GM21447 (cell line): ENCODE results near the gene RTL5.

Experiments used
- ATAC-seq: cut with Tn5 transposase; IDR thresholded peaks from one replicate; pipeline ENCODE4 v1.9.1; 2021; ENCODE audit not compliant: unreplicated experiment

Gene RTL5

DNA sequence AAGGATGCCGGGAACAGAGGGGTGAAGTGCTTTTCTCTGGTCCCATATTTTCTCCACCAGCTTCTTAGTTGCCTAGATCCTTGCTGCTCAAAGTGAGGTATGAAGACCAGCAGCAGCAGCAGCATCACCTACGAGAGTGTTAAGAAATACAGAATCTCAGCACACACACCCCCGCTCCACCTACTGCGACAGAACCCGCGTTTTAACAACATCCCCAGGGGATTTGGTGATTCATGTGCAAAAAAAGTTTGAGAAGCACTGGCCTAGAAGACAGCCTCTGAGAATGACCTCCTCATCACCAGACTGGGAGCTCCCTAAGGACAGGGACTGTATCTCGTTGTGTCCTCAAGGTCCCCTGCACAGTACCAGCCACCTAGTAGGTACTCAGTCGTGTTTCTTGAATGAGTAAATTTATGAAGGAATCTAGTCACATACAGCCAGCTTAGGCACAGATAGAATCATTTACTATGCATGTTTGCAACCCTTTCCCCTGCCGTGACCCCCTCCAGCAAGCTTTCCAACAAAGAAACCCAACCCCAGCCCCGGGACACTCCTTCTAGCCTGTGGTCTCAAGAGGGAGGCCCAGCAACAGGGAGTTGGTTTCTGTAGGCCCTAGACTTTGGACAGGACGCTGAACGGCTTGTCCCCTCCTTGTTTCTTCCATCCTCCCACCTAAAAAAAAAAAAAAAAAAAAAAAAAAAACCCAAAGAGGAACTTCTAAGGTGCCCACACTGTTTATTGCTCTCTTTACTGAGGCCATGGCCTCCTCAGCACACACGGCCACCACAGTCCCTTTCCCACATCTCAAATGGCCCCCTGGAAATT lies 21.5 kb downstream of the RTL5 start:
- ATAC-seq, result no peak

GRCh38 chrX:72108666-72109065 lies 23.0 kb downstream of the RTL5 start:
- no peak for ATAC-seq

DNA sequence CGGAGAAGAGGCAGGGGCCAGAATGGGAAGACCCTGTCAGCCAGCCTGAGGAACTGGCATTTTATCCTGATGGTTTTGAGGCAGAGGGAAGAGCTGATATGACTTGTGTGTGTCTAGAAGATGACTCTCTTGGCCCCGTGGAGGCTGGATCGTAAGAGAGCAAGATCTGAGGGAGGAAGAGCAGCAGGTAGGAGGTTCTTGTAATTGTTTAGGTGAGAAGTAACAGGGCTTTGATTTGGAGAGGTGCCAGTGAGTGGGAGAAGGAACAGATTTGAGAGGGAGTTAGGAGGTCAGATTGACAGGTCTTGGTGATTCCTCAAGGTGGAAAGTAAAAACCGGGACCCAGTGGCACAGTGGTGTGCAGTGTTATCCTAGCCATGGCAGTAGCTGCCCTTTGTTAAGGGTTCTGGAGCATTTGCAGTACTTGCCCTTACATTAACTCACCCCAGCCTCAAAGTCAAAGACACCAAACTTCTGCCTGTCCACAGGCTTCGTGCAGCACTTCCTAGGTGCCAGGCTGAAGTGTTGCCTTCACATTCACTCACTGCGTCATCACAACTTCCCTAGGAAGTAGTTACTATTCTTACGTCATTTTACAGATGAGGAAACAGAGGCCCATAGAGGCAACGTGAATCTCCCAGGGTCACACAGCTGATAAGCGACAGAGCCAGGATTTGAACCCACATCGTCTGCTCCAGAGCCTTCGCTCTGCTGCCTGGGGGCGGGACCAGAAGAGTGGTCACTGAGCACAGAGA lies 23.7 kb downstream of the RTL5 start:
- no peak for ATAC-seq

- ATAC-seq, result no peak
These were observed 24.4 kb downstream of the RTL5 start for GRCh38 chrX:72107320-72107719.

DNA sequence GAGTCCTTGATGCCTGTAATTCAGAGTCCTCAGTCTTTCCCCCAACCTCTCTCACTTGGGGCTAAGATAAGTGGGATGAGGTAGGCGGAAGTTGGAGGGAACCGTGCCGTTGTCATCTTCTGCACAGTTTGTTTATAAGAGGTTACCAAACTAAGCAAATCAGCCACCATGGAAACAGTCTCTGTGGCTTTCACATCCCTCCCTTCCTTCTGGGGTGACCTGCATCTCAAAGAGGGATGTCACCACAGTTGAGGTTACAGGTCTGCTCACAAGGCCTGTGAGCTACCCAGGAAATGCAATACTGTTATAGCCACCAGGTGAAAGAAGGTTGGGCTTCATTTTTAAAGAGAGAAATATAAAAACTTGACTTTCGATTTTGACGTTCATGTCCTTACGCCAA lies 26.3 kb downstream of the RTL5 start:
- peak; percentile 48 for ATAC-seq

- no peak for ATAC-seq
These were observed 29.0 kb downstream of the RTL5 start for GRCh38 chrX:72102760-72103159.

DNA sequence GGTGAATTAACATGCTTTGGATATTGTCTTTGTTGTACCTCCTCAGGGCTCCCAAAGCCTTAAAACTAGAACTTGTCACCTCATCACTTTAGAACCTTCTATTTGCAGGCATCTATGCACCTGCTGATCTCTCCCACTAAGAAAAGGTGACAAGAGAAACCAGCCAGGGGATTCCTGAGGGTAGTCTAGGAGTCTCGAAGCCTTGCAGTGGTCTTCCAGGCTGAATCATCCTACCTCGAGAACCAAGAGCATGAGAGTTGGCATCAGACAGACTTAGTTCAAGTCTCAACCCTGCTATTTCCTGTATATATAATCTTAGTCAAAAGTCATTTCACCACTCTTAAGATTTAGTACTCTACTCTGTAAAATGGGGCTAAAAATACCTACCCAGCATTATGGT lies 29.6 kb downstream of the RTL5 start:
- no peak for ATAC-seq

DNA sequence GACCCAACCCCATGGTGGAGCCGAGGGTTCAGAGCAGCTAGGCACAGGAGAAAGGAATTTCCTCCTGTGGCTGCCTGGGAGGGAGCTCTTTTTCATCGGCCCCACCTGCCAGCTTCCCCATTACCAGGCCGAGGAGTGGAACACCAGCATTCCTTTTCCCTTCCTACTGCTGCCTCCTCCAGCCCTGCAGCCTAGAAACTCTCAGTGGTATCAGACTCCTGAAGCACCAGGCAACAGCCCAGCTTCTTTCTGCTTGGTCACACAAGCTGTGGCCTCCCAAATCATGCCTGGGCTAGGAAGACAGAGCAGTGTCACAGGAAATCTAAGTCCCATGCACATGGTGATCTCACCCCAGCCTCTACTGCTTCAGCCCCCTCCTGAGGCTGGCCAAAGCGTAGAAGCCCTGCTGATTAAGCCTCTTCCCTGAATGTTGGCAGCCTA lies 30.1 kb downstream of the RTL5 start:
- ATAC-seq, result no peak

DNA sequence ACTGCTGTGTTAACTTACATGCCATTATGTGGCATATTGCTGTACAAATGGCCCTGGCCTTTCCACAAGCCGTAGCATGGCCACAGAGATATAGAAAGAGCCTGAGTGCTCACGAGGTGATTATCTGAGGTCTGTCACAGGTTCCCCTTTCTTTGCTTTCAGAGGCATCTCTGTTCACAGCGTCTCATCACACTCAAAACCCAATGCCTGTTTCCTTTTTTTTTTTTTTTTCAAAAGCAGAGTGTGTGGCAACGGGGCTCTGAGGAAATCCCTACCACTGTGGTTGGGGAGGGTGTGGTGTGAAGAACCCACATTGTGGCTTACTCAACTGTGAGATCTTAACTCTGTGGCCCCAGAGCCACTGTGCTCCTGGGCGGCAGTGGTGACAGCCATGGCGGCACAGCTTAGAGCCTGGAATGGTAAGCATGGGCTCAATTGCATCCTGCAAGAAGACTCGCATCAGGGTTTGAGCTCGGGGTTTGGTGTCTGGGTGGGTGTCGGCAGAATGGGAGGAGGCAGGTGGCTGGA lies 30.8 kb downstream of the RTL5 start:
- ATAC-seq, result peak; percentile 81

DNA sequence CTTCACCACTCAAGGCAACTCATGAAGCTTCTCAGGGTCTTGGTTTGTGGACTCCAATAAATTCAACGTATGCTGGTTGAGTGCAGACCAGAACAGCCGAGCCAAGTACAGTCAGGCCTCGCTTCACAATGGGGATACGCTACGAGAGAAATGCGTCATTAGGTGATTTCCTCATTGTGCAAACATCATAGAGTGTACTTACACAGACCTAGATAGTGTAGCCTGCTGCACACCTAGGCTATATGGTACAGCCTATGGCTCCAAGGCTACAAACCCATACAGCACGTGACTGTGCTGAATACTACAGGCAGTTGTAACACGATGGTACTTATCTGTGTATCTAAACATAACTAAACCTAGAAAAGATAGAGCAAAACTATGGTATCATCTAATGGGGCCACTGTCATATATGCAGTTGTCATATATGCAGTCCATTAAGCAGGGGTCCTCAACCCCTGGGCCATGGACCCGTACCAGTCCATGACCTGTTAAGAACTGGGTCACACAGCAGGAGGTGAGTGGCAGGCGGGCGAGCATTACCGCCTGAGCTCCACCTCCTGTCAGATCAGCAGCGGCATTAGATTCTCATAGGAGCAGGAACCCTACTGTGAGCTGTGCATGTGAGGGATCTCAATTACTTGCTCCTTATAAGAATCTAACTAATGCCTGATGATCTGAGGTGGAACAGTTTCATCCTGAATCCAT lies 31.5 kb downstream of the RTL5 start:
- ATAC-seq, result no peak

GRCh38 chrX:72097098-72097497 lies 34.6 kb downstream of the RTL5 start:
- no peak for ATAC-seq

DNA sequence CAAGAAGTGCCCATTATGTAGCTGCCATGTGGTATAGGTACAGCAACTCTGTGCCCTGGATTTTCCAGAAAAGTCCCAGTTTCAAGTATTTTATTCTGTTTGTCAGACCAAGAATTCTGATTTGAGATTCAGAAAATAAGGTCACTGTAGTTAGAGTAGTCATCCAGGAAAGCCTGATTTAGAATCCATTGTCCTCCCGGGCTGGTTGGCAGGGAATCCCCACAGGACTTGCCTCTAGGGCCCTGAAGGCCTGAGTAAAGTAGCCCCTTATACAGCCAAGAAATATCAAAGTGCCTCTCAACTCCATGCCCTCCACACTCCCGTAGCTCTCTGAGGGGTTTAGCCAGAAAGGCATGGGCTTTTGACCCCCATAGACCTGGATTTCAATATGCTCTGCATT lies 36.3 kb downstream of the RTL5 start:
- no peak for ATAC-seq

GRCh38 chrX:72094894-72095293 lies 36.8 kb downstream of the RTL5 start:
- ATAC-seq, result peak; percentile 75

DNA sequence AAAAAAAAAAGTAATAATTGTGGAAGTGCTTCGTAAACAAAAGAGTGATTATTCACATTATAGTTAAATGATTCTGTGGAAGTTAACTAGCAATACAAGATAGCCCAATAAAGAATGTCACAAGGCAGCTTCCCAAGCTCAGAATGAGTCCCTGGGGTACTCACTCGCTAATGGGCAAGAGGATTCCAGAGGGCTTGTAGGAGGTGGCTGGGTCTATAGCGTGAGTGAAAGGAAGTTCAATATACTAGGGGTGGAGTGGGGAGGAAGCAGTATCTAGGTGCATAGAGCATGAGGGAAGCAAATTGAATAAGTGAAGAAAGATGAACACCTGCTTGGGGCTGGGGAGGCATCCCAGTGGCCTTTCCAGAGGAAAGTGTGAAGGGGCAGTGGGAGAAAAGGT lies 42.5 kb downstream of the RTL5 start:
- ATAC-seq, result no peak

DNA sequence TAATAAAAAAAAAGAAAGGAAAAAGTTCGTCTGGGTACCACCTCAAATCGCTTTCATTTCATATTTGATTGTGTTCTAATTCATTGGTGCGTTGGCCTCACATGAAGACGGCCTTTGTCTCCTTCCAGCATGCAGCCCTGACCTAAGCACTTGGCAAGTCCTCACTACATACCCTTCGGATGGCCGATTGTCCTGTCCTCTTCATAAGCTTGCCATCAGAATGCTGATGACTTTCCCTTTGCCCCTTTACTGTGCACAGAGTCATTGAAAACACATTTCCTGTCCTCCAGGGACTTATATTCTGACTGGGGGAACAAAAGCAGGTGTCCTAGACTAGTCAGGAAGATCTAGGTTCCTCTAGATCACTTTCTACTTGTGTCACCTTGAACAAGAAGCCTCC lies 43.0 kb downstream of the RTL5 start:
- ATAC-seq, result no peak

- ATAC-seq, result no peak
These were observed 44.7 kb downstream of the RTL5 start for GRCh38 chrX:72086995-72087394.

GRCh38 chrX:72084114-72084513 lies 47.6 kb downstream of the RTL5 start:
- ATAC-seq, result no peak

- ATAC-seq, result no peak
These were observed 48.4 kb downstream of the RTL5 start for GRCh38 chrX:72083291-72083690.

- ATAC-seq, result no peak
These were observed 50.0 kb downstream of the RTL5 start for GRCh38 chrX:72081605-72082320.

GRCh38 chrX:72080800-72081199 lies 50.9 kb downstream of the RTL5 start:
- no peak for ATAC-seq

- ATAC-seq, result no peak
These were observed 51.6 kb downstream of the RTL5 start for GRCh38 chrX:72080150-72080549.
